Upper lobe of left lung (tissue), 4 donors: ENCODE measurements around the gene CENPM.

Source experiments
- CTCF ChIP-seq, 6 experiments: fragments of 450-650 bp in 4 of 6; fragments of 200-600 bp in 2 of 6; sonication (generic) in 2 of 6; IDR thresholded peaks; one replicate each; pipeline ENCODE4 v1.5.1; 2016 to 2019; ENCODE audit warnings: antibody characterized with exemption in 6 of 6
- POLR2A ChIP-seq, 4 donors: fragments of 450-650 bp; IDR thresholded peaks; one replicate each; pipeline ENCODE4 v1.5.1; 2016 to 2017; ENCODE audit warnings: antibody characterized with exemption in 4 of 4, mild to moderate bottlenecking in 2 of 4

- TF ChIP-seq POLR2A (IDR thresholded peaks at IDR 0.05) (no peak), CTCF (IDR thresholded peaks at IDR 0.05) (no peak)
These were observed 33.0 kb downstream of the CENPM start for GRCh38 chr22:41913842-41914534.
